ENCODE data around the gene OR8K1.

DNA sequence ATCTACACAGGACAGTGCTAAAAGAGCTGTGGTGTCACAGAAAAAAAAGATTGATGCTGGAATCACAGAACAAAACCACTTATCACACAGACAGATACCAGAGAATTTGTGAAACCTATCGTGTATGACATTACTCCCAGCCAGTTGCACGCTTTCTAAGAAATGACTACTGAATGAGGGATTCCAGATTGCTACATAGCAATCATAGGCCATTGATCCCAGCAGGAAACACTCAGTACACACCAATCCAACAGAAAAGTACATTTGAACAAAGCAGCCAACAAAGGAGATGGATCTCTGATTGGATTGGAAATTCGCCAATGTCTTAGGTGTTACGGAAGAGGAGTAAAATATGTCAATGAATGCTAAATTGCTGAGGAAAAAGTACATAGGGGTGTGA is 48.9 kb upstream of the OR8K1 start:
- TF ChIP-seq, protein P1, sequence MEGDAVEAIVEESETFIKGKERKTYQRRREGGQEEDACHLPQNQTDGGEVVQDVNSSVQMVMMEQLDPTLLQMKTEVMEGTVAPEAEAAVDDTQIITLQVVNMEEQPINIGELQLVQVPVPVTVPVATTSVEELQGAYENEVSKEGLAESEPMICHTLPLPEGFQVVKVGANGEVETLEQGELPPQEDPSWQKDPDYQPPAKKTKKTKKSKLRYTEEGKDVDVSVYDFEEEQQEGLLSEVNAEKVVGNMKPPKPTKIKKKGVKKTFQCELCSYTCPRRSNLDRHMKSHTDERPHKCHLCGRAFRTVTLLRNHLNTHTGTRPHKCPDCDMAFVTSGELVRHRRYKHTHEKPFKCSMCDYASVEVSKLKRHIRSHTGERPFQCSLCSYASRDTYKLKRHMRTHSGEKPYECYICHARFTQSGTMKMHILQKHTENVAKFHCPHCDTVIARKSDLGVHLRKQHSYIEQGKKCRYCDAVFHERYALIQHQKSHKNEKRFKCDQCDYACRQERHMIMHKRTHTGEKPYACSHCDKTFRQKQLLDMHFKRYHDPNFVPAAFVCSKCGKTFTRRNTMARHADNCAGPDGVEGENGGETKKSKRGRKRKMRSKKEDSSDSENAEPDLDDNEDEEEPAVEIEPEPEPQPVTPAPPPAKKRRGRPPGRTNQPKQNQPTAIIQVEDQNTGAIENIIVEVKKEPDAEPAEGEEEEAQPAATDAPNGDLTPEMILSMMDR (IDR thresholded peaks at IDR 0.05) = no peak
- TF ChIP-seq POLR2A (IDR thresholded peaks at IDR 0.05) = no peak
- no peak for TF ChIP-seq POLR2AphosphoS5 (IDR thresholded peaks at IDR 0.05)
- TF ChIP-seq EP300 (IDR thresholded peaks at IDR 0.05) = no peak

All from gastroesophageal sphincter (tissue), 3 donors.